Activated CD8-positive, alpha-beta memory T cell treated with anti-CD3 and anti-CD28 coated beads, Interleukin-2, amount 10 ng/mL, durations not matched to agents 7 days and 5 days (primary cell): Measurements from ENCODE around the gene POU2F1. TPM values are rescaled to one million over a fixed set of nuclear protein-coding genes. Genes with fewer than 3 reads are reported as not detected.
A peak's percentile ranks its signal among the peaks of the same experiment; 100 is the strongest.
"Not testable (repeated sequence)": the region's sequence is repeated elsewhere in the genome, so short reads cannot be mapped to it uniquely, and the experiment has no call there.

Experiments used
- ATAC-seq: fragments of 150-1000 bp; cut with Tn5 transposase; one replicate; pipeline ENCODE4 v1.10.0; 2021; ENCODE audit warnings: moderate library complexity
- CTCF ChIA-PET: fragments of 350-600 bp; sonication (Branson Sonifier 250); formaldehyde crosslinking; loops from one replicate; lab custom pipeline; 2021; ENCODE audit warnings: antibody characterized with exemption; lab: Charles Lee
- DNase-seq: peaks from one replicate; pipeline ENCODE4 v3.0.0-alpha.2; 2020
- H3K27ac Mint-ChIP-seq: one replicate; pipeline ENCODE4 v1.8.0; 2021; ENCODE audit warnings: mild to moderate bottlenecking, mixed read lengths
- H3K27me3 Mint-ChIP-seq: one replicate; pipeline ENCODE4 v1.8.0; 2021; ENCODE audit warnings: mixed read lengths
- H3K36me3 Mint-ChIP-seq: one replicate; pipeline ENCODE4 v1.8.0; 2021; ENCODE audit warnings: mild to moderate bottlenecking, mixed read lengths
- H3K4me1 Mint-ChIP-seq: one replicate; pipeline ENCODE4 v1.8.0; 2021; ENCODE audit warnings: mixed read lengths
- H3K4me3 Mint-ChIP-seq: one replicate; pipeline ENCODE4 v1.8.0; 2021; ENCODE audit warnings: mild to moderate bottlenecking, moderate library complexity, mixed read lengths
- H3K9me3 Mint-ChIP-seq: one replicate; pipeline ENCODE4 v1.8.0; 2022; ENCODE audit warnings: low read depth, mixed read lengths
- total RNA-seq, 2 experiments: library from RNA; stranded (reverse); gene quantifications; one replicate each; pipeline ENCODE4 v1.2.3, GENCODE V29; 2021

POU2F1 gene
- total RNA-seq, 2 experiments from 2014 or later = 20.7 to 24.6 TPM

DNA sequence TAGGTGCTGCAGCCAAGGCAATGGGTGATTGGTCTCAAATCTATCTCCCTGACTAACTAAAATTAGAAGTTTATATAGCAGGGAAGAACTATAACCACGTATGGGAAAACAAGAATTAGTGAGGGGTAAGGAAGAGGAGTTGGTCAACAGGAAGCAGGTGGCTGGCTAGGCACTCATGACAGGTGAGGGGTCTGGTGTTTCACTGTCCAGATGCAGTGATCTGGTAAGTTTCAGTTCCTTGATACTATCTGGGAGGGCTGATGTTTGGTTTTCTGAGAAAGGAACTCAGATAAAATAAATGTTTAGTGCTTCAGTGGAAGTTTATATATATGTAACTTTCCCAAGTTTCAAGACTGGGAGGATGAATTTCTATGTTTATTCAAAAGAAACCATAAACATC lies 11.6 kb upstream of the POU2F1 start:
- Mint-ChIP-seq H3K9me3 (peaks cover 15% of the 10 kb centered on the region), H3K27me3 (no peaks in the 10 kb centered on the region), H3K4me3 (no peak overlapping the region), H3K4me1 (peaks cover 5% of the 10 kb centered on the region), H3K36me3 (peaks cover 21% of the 10 kb centered on the region), H3K27ac (no peak overlapping the region)
- CTCF ChIA-PET = no interaction called here
- no peak for DNase-seq
- ATAC-seq = no peak

DNA sequence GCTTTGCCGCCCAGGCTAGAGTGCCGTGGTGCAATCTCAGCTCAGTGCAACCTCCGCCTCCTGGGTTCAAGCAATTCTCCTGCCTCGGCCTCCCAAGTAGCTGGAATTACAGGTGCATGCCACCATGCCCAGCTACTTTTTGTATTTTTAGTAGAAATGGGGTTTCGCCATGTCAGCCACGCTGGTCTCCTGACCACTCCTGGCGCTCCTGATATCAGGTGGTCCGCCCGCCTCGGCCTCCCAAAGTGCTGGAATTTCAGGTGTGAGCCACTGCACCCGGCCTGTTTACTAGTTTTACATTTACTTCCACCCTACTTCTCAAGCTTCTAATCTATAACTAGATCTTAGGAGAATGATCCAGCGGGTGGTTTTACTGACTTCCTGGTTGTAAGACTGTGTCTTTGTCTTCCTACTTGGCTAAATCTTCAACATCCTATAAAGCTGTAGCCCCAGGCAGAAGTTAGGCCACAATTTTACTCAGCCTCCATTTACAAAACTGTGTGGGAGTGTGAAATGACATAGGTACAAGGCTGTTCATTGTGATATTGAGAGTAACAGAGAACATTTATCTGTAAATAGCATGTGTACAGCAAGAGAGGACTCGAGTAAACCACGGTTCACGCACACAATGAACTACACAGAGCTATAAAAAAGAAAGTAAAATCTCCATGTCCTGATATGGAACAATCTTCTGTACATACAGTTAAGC lies 9.6 kb upstream of the POU2F1 start:
- H3K27me3 Mint-ChIP-seq = no peaks in the 10 kb centered on the region
- CTCF ChIA-PET = interaction anchor here (1.0 to 1.4 kb wide), 3 partner anchors 9 to 322 kb away, joined by 3 to 7 read pairs (median 3); partner anchors contain the start of gene POU2F1
- H3K4me3 Mint-ChIP-seq = no peak overlapping the region
- no peak for ATAC-seq
- peaks cover 9% of the 10 kb centered on the region for H3K9me3 Mint-ChIP-seq
- H3K27ac Mint-ChIP-seq = no peak overlapping the region
- H3K36me3 Mint-ChIP-seq = peaks cover 16% of the 10 kb centered on the region
- peaks cover 5% of the 10 kb centered on the region for H3K4me1 Mint-ChIP-seq
- DNase-seq = no peak

DNA sequence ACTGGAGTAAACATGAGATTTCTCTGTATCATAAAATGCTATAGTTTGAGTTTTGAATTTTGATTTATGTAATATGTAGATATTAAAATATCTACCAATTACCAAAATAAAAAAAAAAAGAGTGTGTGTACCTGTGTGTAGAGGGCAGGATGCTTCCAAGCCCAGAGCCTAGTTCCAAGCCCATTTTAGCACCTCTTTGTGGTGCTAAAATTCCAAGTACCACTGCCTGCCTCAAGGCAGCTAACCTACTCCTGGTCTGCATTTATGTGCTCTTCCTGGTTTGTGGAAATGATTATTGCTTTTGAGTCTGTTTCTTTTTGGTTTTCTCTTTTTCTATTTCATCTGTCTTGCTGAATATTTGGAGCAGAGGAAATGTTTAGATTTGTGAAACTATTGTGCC lies 8.7 kb upstream of the POU2F1 start:
- DNase-seq = no peak
- peaks cover 5% of the 10 kb centered on the region for H3K4me1 Mint-ChIP-seq
- ATAC-seq = no peak
- H3K27ac Mint-ChIP-seq = no peak overlapping the region
- H3K36me3 Mint-ChIP-seq = peaks cover 16% of the 10 kb centered on the region
- H3K4me3 Mint-ChIP-seq = no peak overlapping the region
- CTCF ChIA-PET = interaction anchor here (1.4 kb wide), 1 partner anchor 321 kb away, joined by 3 read pairs; no protein-coding TSS in a partner anchor
- H3K9me3 Mint-ChIP-seq = peaks cover 9% of the 10 kb centered on the region
- H3K27me3 Mint-ChIP-seq = no peaks in the 10 kb centered on the region

DNA sequence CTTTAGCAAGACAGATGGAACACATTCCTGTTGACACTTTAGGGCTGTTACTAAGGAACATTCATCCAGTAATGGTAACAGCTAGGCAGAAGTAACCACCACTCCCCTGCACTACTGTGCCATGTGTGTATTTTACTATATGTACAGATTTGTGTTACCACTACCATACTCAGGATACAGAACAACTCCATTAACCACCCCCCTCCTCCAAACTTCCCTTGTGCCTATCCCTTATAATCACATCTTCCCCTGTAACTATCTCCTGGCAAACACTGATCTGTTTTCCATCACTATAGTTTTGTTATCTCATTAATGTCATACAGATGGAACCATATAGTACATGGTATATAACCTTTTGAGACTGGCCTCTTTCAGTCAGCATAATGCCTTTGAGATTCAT lies 3.9 kb upstream of the POU2F1 start:
- Mint-ChIP-seq H3K36me3 (no peaks in the 10 kb centered on the region), H3K27me3 (no peaks in the 10 kb centered on the region), H3K9me3 (no peaks in the 10 kb centered on the region), H3K4me3 (no peak overlapping the region), H3K4me1 (peaks cover 9% of the 10 kb centered on the region), H3K27ac (no peak overlapping the region)
- DNase-seq = no peak
- no peak for ATAC-seq
- CTCF ChIA-PET = no interaction called here

DNA sequence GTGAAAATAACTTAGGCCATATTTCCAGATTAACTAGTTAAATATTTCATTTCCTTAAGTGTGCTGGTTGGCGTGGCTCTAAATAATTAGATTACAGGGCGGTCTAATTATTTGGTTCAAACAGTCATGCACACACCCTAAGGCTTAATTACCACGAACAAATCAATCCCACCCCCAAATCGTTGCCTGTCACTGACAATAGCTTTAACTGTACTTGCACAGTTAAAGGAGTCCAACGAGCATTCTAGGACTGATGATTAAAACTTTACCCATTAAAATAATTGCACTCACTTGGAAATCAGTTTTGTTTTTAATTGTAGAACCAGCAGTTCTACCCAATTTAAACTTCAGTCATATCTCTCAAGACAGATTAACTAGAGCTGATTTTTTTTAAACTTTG lies 1.5 kb upstream of the POU2F1 start:
- Mint-ChIP-seq H3K27ac (peak overlapping the region; percentile 94), H3K36me3 (peaks cover 4% of the 10 kb centered on the region), H3K4me1 (peaks cover 29% of the 10 kb centered on the region), H3K27me3 (no peaks in the 10 kb centered on the region), H3K4me3 (peak overlapping the region; percentile 86), H3K9me3 (no peaks in the 10 kb centered on the region)
- no peak for DNase-seq
- CTCF ChIA-PET = interaction anchor here (1.0 to 3.7 kb wide), 15 partner anchors 8 to 342 kb away, joined by 3 to 22 read pairs (median 7); partner anchors contain the start of genes CD247 and CREG1
- no peak for ATAC-seq

DNA sequence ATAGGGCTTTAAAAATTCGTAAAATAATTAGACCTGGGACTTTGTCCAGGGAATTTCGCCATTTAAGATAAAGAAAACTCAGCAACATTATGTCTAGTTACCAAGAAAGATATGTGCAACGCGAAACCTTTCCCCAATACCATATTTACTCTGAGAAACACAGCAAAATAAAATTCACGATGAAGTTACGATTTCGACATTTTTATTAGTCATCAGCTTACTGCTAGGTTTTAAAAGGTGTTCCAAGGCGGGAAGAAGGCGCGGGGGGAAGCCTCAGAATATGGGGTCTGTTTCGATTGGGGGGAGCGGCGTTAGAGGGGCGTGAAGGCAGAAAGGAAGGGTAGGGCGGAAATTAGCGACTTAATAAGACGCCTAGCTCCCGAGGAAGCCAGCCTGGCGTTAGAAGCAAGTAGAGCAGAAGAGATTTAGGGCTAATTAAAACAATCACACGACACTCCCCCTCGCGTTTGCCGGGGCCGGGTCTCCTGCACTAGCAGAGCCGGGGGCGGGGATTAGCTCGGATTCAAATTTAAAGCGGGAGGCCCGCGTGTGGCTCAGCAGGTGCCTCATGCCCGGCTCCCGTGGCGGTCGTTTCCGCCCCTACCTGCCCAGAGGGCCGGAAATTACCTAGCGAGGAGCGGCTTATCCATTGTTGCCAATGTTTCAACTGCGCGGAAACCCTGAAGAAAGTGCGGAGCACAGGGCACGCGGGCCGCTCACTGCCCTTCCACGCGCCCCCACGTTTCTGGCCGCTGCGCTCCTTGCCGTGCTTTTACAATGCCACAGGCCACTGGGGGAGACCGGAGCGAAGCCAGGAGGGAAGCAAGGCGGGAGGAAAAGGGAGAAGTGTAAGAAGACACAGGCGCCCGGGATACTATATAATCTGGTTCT lies 795 bp upstream of the POU2F1 start:
- peak overlapping the region; percentile 86 for H3K4me3 Mint-ChIP-seq
- H3K4me1 Mint-ChIP-seq = peaks cover 30% of the 10 kb centered on the region
- H3K9me3 Mint-ChIP-seq = no peaks in the 10 kb centered on the region
- peaks cover 4% of the 10 kb centered on the region for H3K36me3 Mint-ChIP-seq
- DNase-seq = peak; percentile 94
- CTCF ChIA-PET = interaction anchor here (0.5 to 3.7 kb wide), 30 partner anchors 9 to 381 kb away, joined by 3 to 22 read pairs (median 5); partner anchors contain the start of genes CD247 and CREG1
- ATAC-seq = peak; percentile 63
- peak overlapping the region; percentile 94 for H3K27ac Mint-ChIP-seq
- H3K27me3 Mint-ChIP-seq = no peaks in the 10 kb centered on the region

DNA sequence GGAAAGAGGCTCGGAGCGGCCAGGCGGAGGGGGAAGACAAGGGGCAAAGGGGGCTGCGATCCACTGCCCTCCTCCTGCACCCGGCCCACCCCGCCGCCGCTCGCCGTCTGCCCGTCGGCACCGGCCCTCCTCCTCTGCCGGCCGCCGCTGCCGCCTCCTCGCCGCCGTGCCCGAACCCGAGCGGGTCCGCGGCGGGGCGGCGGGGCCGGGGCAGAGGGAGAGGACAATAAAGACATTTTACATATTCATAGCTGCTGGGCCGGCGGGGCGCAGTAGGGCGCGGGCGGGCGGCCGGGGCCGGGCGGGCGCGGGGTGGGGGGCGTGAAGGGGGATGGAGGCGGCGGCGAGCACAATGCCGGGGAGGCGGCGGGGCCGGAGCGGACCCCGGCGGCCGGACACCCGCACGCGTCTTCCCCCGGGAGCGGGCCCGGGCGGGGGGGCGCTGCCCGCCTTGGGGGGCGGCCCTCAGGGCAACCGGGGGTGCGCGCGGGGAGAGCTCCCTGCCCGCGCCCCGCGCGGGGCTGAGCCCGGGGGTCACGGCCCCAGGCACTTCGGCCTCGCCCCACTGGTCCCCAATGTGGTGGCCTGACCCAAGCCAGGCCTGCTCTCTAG lies 546 bp downstream of the POU2F1 start:
- no peak for DNase-seq

DNA sequence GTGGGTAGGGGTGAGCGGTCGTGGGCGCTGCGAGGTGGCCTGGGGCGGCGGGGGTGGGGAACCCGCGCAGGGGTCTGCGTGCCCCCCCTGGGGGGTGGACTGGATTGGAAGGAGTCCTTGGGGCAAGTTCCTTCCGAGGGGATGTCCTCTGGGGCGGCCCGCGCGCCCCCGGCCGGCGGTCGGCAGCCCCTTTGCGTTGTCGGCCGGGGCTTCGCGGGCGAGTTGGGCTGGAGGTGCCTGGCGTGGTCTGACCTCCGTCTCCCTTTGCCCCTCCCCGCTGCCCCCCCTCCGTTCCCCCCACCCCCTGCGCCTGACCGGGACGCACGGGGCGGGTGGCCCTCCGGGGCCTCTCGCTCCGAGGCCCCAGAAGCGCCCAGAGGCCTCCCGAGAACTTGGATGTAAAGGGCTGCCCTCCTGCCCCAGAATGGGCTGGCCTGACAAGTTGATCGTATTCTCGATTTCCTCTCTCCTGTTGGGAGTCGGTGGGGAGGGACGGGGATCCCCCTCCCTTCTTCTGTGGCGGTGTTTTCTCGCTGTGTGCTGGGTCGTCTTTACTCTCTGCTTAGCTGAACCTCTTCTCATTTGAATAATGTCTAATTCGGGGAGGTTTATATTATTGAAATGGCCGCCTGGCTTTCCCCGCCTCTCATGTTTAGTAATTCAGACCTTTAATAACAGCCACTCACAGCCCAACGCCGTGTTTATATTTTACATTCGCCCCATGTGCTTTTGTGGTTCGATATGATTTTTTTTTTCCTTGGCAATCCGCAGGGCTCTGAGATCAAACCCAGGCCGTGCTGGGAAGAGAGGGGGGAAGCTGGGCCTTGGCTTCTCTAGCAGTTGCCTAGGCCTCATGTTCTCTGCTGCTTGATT lies 1.3 kb downstream of the POU2F1 start:
- peak overlapping the region; percentile 86 for H3K4me3 Mint-ChIP-seq
- peaks cover 4% of the 10 kb centered on the region for H3K36me3 Mint-ChIP-seq
- no peaks in the 10 kb centered on the region for H3K27me3 Mint-ChIP-seq
- peak; percentile 72 for DNase-seq
- H3K4me1 Mint-ChIP-seq = peaks cover 43% of the 10 kb centered on the region
- peak; percentile 8 for ATAC-seq
- no peaks in the 10 kb centered on the region for H3K9me3 Mint-ChIP-seq
- peak overlapping the region; percentile 97 for H3K27ac Mint-ChIP-seq
- CTCF ChIA-PET = interaction anchor here (1.0 to 1.6 kb wide), 5 partner anchors 9 to 335 kb away, joined by 3 to 6 read pairs (median 3); no protein-coding TSS in a partner anchor

More for the DNA sequence above, 546 bp downstream of the POU2F1 start:
- H3K27me3 Mint-ChIP-seq = no peaks in the 10 kb centered on the region
- H3K27ac Mint-ChIP-seq = peak overlapping the region; percentile 88
- peak; percentile 11 for ATAC-seq
- H3K36me3 Mint-ChIP-seq = peaks cover 4% of the 10 kb centered on the region
- peak overlapping the region; percentile 86 for H3K4me3 Mint-ChIP-seq
- CTCF ChIA-PET = interaction anchor here (0.9 to 3.7 kb wide), 12 partner anchors 10 to 336 kb away, joined by 3 to 22 read pairs (median 5); no protein-coding TSS in a partner anchor
- H3K9me3 Mint-ChIP-seq = no peaks in the 10 kb centered on the region
- peaks cover 42% of the 10 kb centered on the region for H3K4me1 Mint-ChIP-seq

DNA sequence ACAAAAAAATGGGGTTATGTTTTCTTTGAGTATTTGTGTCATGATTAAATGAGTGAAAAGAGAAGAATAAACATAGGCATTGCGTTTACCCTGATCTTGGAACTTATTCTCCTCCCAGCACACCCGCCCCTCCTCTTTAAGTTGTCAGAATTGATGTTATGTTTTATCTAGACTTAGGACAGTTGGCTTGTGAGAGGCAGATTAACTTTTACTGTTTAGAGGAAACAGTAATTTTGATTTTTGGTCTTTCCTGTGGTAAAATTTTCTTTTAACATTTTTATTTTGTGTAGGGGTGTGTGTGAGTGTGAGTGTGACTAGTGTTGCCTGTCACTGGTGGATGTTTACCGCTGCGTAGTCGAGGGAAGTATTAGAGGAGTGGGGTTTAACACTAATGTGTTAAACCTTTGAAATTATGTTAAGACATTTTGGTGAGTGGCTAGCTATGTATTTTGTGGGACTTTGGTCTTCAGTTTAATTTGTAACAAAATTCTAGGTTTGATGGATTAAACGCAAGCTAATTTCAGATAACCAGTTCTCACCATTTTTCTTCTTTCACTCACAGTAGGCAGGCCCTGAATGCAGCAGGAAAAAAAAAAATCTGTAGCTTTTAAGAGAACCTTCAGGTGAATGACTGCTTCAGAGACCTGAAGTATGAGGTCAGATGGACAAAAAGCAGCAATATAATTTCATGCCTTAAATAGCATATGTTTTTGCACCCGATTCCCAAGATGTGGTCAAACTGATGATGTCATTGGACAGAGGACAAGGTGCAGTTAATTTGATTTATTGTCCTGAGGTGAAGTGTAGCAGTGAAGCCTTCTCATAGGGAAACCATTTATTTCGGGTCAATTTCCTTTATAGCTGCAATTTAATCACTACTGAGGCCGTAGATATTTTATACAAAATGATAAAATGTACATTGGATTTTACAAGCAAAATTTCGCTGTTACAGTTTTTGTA lies 2.7 kb downstream of the POU2F1 start:
- H3K4me1 Mint-ChIP-seq = peaks cover 43% of the 10 kb centered on the region
- CTCF ChIA-PET = interaction anchor here (0.6 to 1.6 kb wide), 3 partner anchors 8 to 1309 kb away, joined by 3 to 6 read pairs (median 4); no protein-coding TSS in a partner anchor
- no peaks in the 10 kb centered on the region for H3K27me3 Mint-ChIP-seq
- H3K36me3 Mint-ChIP-seq = peaks cover 5% of the 10 kb centered on the region
- H3K9me3 Mint-ChIP-seq = no peaks in the 10 kb centered on the region
- ATAC-seq (no peak), DNase-seq (no peak)
- H3K27ac Mint-ChIP-seq = peak overlapping the region; percentile 97
- H3K4me3 Mint-ChIP-seq = peak overlapping the region; percentile 86

DNA sequence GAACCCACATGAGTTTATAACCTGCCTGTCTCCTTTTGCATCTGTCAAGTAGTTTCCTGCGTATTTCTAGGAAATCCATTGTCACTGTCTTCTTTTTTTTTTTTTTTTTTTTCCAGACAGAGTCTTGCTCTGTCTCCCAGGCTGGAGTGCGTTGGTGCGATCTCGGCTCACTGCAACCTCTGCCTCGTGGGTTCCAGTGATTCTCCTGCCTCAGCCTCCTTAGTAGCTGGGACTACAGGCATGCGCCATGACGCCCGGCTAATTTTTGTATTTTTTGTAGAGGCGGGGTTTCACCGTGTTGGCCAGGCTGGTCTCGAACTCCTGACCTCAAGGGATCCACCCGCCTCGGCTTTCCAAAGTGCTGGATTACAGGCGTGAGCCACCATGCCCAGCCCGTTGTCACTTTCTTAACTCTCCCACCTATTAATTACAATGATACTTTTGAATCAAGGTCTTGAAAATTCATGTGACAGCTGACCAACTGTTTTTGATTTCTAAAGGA lies 4.1 kb downstream of the POU2F1 start:
- H3K9me3 Mint-ChIP-seq, H3K27ac Mint-ChIP-seq, ATAC-seq, H3K27me3 Mint-ChIP-seq, CTCF ChIA-PET, DNase-seq, H3K36me3 Mint-ChIP-seq, H3K4me3 Mint-ChIP-seq: not testable (repeated sequence)
- peaks cover 34% of the 10 kb centered on the region for H3K4me1 Mint-ChIP-seq

DNA sequence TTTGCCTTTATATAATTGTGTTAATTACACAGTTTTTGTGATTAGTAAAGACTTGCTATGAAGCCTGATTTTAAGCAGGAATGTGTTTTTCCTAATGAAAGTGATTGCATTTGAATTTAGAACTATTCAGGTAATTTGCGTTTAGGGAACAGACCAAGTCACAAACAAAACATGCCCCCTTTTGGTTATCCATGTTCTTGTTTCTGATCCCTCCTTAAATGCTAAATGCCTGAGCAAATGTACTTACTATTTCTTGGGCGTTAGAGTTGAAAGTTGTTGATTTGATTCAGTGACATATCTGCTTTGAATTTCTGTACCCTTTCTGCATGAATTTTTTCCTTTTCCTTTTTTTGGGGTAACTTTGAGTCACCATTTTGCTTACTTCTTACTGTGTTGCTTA lies 5.2 kb downstream of the POU2F1 start:
- CTCF ChIA-PET = no interaction called here
- no peak for DNase-seq
- Mint-ChIP-seq H3K4me3 (no peak overlapping the region), H3K9me3 (no peaks in the 10 kb centered on the region), H3K27ac (no peak overlapping the region), H3K27me3 (no peaks in the 10 kb centered on the region), H3K36me3 (peaks cover 5% of the 10 kb centered on the region), H3K4me1 (peaks cover 34% of the 10 kb centered on the region)
- no peak for ATAC-seq
